Activated gamma-delta T cell treated with Interleukin-2 at 50 U/mL for 16 hours (primary cell): ENCODE data around the gene SNAPC3.
A peak's percentile ranks its signal among the peaks of the same experiment; 100 is the strongest.
"Not testable (repeated sequence)": the region's sequence is repeated elsewhere in the genome, so short reads cannot be mapped to it uniquely, and the experiment has no call there.

Source experiments
- DNase-seq: peaks from one replicate; pipeline ENCODE4 v3.0.0-alpha.2; 2020

SNAPC3 gene

DNA sequence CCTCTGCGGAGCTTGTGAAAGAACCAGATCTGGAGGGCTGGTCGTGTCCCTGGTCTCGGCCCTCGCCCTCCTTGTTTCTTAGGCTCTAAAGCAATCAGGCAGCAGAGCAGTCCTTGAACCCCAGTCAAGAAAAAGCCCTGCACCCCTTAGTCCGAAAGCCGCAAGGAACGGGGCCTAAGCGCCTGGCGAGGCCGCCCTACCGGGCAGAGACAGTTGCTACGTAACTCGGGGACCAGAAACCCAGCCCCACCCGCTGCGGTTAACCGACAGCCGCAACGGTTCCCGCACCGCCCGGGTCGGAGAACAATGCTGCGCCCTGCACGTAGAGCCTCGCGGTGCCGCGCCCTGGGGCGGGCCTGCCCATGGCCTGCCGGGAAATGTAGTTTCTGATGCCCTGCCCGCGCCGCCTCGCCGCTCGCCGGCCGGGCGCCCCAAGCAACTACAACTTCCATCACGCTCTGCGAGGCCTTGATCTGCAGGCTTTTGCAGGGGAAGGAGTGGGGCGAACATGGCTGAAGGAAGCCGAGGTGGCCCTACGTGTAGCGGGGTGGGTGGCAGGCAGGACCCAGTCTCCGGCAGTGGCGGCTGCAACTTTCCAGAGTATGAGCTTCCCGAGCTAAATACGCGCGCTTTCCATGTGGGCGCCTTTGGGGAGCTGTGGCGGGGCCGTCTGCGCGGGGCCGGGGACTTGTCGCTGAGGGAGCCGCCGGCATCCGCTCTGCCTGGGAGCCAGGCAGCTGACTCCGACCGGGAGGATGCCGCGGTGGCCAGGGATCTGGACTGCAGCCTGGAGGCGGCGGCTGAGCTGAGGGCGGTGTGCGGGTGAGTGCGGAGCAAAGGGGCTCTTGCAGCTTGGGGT is at the start of gene SNAPC3:
Gene SNAPC3 (plus strand): TSS at position 505 of the 859 bp plus-strand sequence. CDS start 4 bp downstream, at position 509.
- peak; percentile 88 for DNase-seq

GRCh38 chr9:15373881-15374280 is 48.8 kb upstream of the SNAPC3 start:
- no peak for DNase-seq

- no peak for DNase-seq
Measured at GRCh38 chr9:15374310-15374709, 48.4 kb upstream of the SNAPC3 start.

- DNase-seq: no peak
Measured at GRCh38 chr9:15374825-15375224, 47.9 kb upstream of the SNAPC3 start.

GRCh38 chr9:15377625-15378540 is 44.8 kb upstream of the SNAPC3 start:
- no peak for DNase-seq

- not testable (repeated sequence) for DNase-seq
Measured at GRCh38 chr9:15379317-15379716, 43.4 kb upstream of the SNAPC3 start.

DNA sequence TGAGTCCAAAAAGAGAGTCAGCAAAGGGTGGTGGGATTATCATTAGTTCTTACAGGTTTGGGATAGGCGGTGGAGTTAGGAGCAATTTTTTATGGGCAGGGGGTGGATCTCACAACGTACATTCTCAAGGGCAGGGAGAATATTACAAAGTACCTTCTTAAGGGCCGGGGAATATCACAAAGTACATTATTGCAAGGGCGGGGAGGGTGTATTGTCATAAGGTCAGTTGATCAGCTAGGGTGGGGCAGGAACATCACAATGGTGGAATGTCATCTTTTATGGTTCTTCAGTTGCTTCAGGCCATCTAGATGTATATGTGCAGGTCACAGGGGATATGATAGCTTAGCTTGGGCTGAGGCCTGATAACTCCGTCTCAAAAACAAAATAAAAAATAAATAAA is 42.8 kb upstream of the SNAPC3 start:
- DNase-seq: not testable (repeated sequence)

DNA sequence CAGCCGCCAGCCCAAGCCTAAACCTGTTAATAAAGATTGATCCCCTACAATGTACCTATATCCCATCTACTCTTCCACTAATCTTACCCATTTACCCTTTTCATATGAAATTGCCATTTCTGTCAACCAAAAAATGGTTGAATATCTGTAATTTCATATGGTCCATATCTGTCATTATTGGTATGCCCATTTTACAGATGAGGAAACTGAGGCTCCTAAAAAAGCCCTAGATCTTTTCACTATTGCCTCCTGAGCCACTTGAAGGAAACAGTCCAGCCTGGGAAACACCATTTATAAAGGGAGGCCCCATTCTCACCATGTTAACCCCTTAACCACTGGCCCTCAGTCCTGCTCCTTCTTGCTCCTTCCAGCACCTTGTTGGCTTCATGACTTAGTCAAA is 41.2 kb upstream of the SNAPC3 start:
- no peak for DNase-seq

DNA sequence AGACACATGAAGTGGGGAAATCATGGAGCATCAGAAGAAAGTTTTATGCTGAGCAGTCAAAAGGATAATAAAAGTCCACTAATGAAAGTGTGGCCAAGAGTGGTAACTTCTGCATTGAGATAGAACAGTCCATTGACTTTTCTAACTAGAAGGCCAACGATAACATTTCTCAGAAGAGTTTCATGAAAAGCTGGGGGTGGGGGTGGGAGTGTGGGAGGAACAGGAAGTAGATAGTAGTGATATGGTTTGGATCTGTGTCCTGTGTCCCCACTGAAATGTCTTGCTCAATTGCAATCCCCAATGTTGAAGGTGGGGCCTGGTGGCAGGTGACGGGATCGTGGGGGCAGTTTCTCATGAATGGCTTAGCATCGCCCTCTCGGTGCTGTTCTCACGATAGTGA is 36.2 kb upstream of the SNAPC3 start:
- no peak for DNase-seq

DNA sequence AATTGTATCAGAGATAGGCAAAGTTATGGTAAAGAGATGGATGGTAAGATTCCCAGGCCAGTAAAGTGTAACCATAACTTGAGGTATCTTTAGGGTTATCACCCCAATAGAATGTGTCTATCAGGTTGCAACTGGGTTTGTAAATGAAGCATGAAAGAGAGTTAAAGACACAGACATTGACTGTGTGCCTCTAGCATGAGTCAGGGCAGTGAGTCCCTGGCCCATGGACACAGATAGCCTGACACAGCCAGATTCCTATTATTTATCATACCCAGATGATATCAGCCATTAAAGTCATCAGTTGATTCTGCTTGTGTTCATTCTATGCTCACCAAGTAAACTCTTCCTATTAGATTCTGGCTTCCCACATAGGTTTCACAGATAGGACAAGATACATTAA is 33.5 kb upstream of the SNAPC3 start:
- DNase-seq: no peak

DNA sequence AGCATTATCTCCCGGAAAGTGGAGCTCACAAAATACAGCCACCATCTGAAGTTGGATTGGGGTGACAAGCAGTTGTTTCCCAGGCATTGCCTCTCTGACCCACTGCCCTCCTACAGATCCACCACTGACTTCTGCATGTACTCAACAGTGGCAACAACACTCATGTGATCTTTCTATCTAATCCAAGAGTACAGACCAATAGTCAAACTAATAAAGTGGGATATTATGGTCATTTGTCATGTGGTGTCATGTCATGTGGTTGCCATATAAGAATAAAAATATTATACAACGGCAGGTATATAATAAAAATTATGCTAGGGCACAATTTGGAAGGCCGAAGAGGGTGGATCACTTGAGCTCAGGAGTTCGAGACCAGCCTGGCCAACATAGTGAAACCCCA is 33.0 kb upstream of the SNAPC3 start:
- no peak for DNase-seq

GRCh38 chr9:15390201-15390600 is 32.5 kb upstream of the SNAPC3 start:
- no peak for DNase-seq

- no peak for DNase-seq
Measured at GRCh38 chr9:15392363-15392762, 30.3 kb upstream of the SNAPC3 start.

DNA sequence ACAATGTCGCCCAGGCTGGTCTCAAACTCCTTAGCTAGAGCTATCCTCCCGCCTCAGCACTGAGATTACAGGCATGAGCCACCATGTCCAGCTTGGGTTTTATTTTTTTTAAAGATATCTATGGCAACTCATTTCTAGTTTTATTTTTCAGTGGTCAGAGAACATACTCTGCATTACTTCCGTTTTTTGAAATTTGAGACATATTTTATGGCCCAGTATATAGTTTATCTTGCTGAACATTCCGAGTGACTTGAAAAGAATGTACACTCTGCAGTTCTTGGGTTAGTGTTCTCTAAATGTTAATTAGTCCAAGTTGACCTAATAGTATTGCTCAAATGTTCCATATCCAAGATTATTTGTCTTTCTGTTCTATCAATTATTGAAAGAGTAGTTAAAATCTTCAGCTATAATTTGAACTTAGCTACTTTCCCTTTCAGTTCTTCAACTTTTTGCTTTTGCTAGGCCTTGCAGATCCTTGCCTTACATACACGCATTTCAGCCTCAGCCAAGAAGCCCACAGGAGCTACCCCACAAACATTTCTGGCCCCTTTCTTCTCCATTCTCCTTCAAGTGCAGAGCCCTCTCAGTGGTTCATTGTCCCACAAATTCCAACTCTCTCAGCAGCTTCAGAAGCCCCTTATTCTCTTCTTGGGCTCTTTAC is 22.3 kb upstream of the SNAPC3 start:
- no peak for DNase-seq

DNA sequence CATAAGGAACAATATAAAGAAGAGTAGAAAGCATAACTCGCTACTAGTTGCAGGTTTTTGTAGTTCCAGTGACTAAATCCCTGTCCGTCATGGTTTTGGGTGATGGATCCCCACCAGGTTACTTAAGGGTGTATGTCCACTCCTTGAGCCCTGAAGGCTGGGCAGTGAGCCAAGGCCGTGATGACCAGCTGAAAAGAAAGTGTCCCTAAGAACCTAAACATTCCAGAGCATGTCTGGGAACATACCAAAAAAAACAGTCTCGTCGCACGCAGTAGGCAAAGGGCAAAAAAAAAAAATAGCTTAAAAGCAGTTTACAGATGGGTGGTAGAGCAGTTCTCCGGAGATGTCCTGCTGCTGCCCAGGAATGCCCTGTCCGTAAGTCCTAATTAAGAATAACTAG is 21.4 kb upstream of the SNAPC3 start:
- no peak for DNase-seq

DNA sequence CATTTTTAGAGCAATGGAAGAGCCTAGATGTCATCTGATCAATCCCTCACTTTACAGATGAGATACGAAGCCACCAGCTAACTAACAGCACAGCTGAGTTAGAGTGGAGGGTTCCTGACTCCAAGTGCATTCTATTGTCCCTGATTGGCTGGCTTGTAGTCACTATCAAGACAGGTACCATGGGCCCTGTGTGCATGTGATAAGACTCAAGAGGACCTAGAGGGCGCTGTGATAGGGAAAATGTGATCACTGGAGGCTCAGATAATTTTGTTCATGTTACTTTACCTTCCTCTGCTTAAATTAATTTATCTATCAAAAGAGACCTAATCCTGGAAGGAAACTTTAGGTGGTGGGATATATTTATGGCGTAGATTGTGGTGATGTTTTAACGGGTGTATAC is 19.5 kb upstream of the SNAPC3 start:
- DNase-seq: no peak

DNA sequence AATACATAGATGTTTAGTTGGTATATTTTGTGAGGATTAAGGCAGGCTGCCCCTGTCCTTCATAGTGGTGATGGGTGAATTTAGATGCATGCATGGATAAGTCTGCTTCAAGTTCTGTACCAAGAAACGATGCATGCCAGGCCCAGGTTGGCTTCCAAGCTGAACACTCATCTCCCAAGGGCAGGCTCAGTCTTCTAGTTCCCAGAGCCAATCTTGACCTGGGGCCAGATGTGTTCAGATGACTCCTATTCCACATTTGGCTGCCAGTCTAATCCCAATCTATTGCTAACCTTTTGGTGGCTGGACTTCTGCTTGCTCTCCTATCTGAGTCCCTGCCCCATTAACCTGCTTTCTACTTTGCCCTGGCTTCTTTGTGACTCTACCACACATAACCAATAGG is 18.5 kb upstream of the SNAPC3 start:
- no peak for DNase-seq

- DNase-seq: peak; percentile 39
Measured at GRCh38 chr9:15416880-15417279, 5.8 kb upstream of the SNAPC3 start.

- DNase-seq: no peak
Measured at GRCh38 chr9:15417626-15418025, 5.0 kb upstream of the SNAPC3 start.

DNA sequence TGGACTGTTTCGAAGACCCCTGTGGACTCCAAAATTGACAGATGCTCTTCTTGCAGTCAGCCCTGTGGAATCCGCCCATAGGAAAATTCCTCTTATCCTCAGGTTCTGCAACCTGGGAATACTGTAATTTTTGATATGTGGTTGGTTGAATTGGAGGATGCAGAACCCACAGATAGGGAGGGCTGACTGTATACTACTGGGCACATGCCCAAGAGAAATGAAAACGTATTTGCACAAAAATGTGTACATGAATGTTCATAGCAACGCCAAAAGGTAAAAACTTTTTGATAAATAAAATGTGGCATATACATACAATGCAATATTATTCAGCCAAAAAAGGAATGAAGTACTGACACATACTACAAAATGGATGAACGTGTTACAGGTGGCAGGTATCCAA is 1.9 kb upstream of the SNAPC3 start:
- DNase-seq: no peak

- no peak for DNase-seq
Measured at GRCh38 chr9:15421532-15421931, 1.1 kb upstream of the SNAPC3 start.

GRCh38 chr9:15421990-15422371 is 695 bp upstream of the SNAPC3 start:
- DNase-seq: no peak

GRCh38 chr9:15423231-15423985 is 732 bp downstream of the SNAPC3 start:
- DNase-seq: no peak
